ENCODE data around the gene DUSP23.

GRCh38 chr1:159829822-159830465, 49.2 kb downstream of the DUSP23 start:
- TF ChIP-seq CTCF (IDR thresholded peaks at IDR 0.05 in 4 of 5, conservative IDR thresholded peaks at IDR 0.05 in 1 of 5) (no peak), POLR2A (IDR thresholded peaks at IDR 0.05) (no peak)
